Measurements from ENCODE around the gene ANO7.
A peak's percentile ranks its signal among the peaks of the same experiment; 100 is the strongest.

ANO7 gene

GRCh38 chr2:241268306-241268705 is 79.8 kb downstream of the ANO7 start:
- H3K4me3 ChIP-seq (ENCODE audit: control insufficient read depth in 1 of 7, extremely low read depth in 1 of 7, insufficient read depth in 4 of 7, low read depth in 2 of 7, low read length in 6 of 7), result no peak overlapping the region
- no peaks in the 10 kb centered on the region for H3K9me3 ChIP-seq (ENCODE audit: control extremely low read depth in 1 of 5, control insufficient read depth in 4 of 5, insufficient read depth in 2 of 5, low read depth in 1 of 5, low read length in 4 of 5)
- 100% methylated on average over 2 of the region's 7 CpGs for WGBS (ENCODE audit: insufficient coverage)
- peaks cover 5 to 50% (median 34%) of the 10 kb centered on the region in 4 experiments for H3K36me3 ChIP-seq (ENCODE audit: control insufficient read depth in 4 of 4, insufficient read depth in 4 of 4, low read length in 3 of 4)
- peaks cover 7 to 22% (median 16%) of the 10 kb centered on the region in 4 experiments for H3K4me1 ChIP-seq (ENCODE audit: control extremely low read depth in 1 of 4, control insufficient read depth in 4 of 4, insufficient read depth in 4 of 4, low read length in 3 of 4)
- ChIA-PET CTCF (interaction anchor here (1.0 to 1.8 kb wide), 2 partner anchors 19 to 24 kb away, joined by 3 to 5 read pairs; no protein-coding TSS in a partner anchor), POLR2A (interaction anchor here (0.6 kb wide), 1 partner anchor 15 kb away, joined by 7 read pairs; no protein-coding TSS in a partner anchor)
- no peak overlapping the region for H3K27ac ChIP-seq (ENCODE audit: insufficient read depth in 1 of 2, low read depth in 1 of 2, low read length in 2 of 2, poor library complexity in 1 of 2, severe bottlenecking in 2 of 2)
- H3K27me3 ChIP-seq (replicated peaks in 2 of 5; ENCODE audit: control insufficient read depth in 4 of 5, insufficient read depth in 5 of 5, low read length in 4 of 5), result no peaks in the 10 kb centered on the region
- no peak for DNase-seq

DNA sequence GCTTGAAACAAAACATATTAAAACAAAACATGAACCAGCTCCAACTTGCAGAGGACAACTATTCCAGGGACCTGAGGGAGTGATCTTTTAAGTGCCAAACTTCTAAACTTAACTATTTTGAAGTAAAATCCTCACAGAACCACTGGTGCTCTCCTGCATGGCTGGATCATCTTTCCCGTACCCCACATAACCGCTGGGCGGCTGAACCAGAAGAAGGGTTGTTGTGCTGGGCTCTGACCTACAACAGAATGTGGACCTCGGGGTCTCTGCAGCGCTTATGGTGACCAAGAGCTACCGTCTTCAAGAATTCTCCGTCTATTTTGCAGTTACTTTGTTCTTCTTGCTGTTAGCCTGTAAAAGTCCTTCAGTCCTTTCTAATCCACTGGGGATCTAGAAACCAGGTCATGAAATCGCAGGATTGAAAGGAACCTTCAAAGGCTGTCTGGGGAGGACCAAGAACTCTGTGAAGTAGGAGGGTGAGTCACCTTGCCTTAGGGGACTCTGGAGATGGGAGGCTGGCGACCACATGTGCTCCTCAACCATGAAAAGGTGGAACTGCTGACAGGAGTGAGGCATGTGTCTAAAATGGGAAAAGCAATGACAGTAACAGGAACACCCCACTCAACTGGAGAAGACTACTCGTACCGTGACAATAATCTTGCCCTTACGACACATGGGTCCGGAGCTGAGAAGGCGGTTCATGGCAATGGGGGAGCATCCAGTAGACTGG is 80.4 kb downstream of the ANO7 start:
- no peak for DNase-seq
- Histone ChIP-seq H3K4me3 (ENCODE audit: control insufficient read depth in 1 of 7, extremely low read depth in 1 of 7, insufficient read depth in 4 of 7, low read depth in 2 of 7, low read length in 6 of 7) (no peak overlapping the region), H3K27ac (ENCODE audit: insufficient read depth in 1 of 2, low read depth in 1 of 2, low read length in 2 of 2, poor library complexity in 1 of 2, severe bottlenecking in 2 of 2) (no peak overlapping the region), H3K36me3 (ENCODE audit: control insufficient read depth in 4 of 4, insufficient read depth in 4 of 4, low read length in 3 of 4) (peaks cover 5 to 45% (median 29%) of the 10 kb centered on the region in 4 experiments), H3K4me1 (ENCODE audit: control extremely low read depth in 1 of 4, control insufficient read depth in 4 of 4, insufficient read depth in 4 of 4, low read length in 3 of 4) (peaks cover 7 to 26% (median 20%) of the 10 kb centered on the region in 4 experiments), H3K9me3 (ENCODE audit: control extremely low read depth in 1 of 5, control insufficient read depth in 4 of 5, insufficient read depth in 2 of 5, low read depth in 1 of 5, low read length in 4 of 5) (no peaks in the 10 kb centered on the region), H3K27me3 (replicated peaks in 2 of 5; ENCODE audit: control insufficient read depth in 4 of 5, insufficient read depth in 5 of 5, low read length in 4 of 5) (no peaks in the 10 kb centered on the region)
- ChIA-PET POLR2A (interaction anchor here (0.6 kb wide), 1 partner anchor 15 kb away, joined by 7 read pairs; no protein-coding TSS in a partner anchor), CTCF (no interaction called here)
- 93% methylated on average over 14 of the region's 14 CpGs for WGBS (ENCODE audit: insufficient coverage)

GRCh38 chr2:241269707-241270520 is 81.4 kb downstream of the ANO7 start:
- POLR2A ChIA-PET, result no interaction called here

DNA sequence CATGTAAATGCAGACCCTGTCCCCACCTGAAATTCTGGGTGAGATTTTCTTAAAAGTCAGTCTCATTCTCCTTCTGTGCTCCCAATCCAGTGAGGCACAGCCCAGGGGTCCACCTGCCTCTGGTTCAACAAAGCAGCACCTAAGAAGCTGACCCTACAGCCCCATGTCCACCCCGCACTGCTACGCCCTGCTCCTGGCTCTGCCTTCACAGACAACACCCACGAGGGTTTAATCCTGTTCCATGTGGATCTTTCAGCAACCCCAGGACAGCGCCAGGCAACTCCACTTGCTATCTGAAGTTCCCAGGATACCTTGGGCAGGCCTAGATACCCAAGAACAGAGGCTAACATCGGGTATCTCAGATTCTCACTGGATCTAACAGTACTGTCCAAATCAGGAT is 82.1 kb downstream of the ANO7 start:
- no peak overlapping the region for H3K27ac ChIP-seq (ENCODE audit: insufficient read depth in 1 of 2, low read depth in 1 of 2, low read length in 2 of 2, poor library complexity in 1 of 2, severe bottlenecking in 2 of 2)
- WGBS (ENCODE audit: insufficient coverage), result 95% methylated on average over 5 of the region's 5 CpGs
- H3K4me1 ChIP-seq (ENCODE audit: control extremely low read depth in 1 of 4, control insufficient read depth in 4 of 4, insufficient read depth in 4 of 4, low read length in 3 of 4), result peaks cover 7 to 26% (median 20%) of the 10 kb centered on the region in 4 experiments
- DNase-seq, result no peak
- no peak overlapping the region for H3K4me3 ChIP-seq (ENCODE audit: control insufficient read depth in 1 of 7, extremely low read depth in 1 of 7, insufficient read depth in 4 of 7, low read depth in 2 of 7, low read length in 6 of 7)
- ChIA-PET CTCF (no interaction called here), POLR2A (interaction anchor here (1.4 kb wide), 1 partner anchor 45 kb away, joined by 3 read pairs; the partner anchor contains the start of genes HDLBP and SEPTIN2)
- H3K27me3 ChIP-seq (replicated peaks in 2 of 5; ENCODE audit: control insufficient read depth in 4 of 5, insufficient read depth in 5 of 5, low read length in 4 of 5), result no peaks in the 10 kb centered on the region
- no peaks in the 10 kb centered on the region for H3K9me3 ChIP-seq (ENCODE audit: control extremely low read depth in 1 of 5, control insufficient read depth in 4 of 5, insufficient read depth in 2 of 5, low read depth in 1 of 5, low read length in 4 of 5)
- peaks cover 5 to 35% (median 18%) of the 10 kb centered on the region in 4 experiments for H3K36me3 ChIP-seq (ENCODE audit: control insufficient read depth in 4 of 4, insufficient read depth in 4 of 4, low read length in 3 of 4)

More at GRCh38 chr2:241269707-241270520, 81.4 kb downstream of the ANO7 start:
- Histone ChIP-seq H3K4me3 (ENCODE audit: control insufficient read depth in 1 of 7, extremely low read depth in 1 of 7, insufficient read depth in 4 of 7, low read depth in 2 of 7, low read length in 6 of 7) (no peak overlapping the region), H3K4me1 (ENCODE audit: control extremely low read depth in 1 of 4, control insufficient read depth in 4 of 4, insufficient read depth in 4 of 4, low read length in 3 of 4) (peaks cover 7 to 26% (median 20%) of the 10 kb centered on the region in 4 experiments), H3K27ac (ENCODE audit: insufficient read depth in 1 of 2, low read depth in 1 of 2, low read length in 2 of 2, poor library complexity in 1 of 2, severe bottlenecking in 2 of 2) (no peak overlapping the region), H3K27me3 (replicated peaks in 2 of 5; ENCODE audit: control insufficient read depth in 4 of 5, insufficient read depth in 5 of 5, low read length in 4 of 5) (no peaks in the 10 kb centered on the region), H3K9me3 (ENCODE audit: control extremely low read depth in 1 of 5, control insufficient read depth in 4 of 5, insufficient read depth in 2 of 5, low read depth in 1 of 5, low read length in 4 of 5) (no peaks in the 10 kb centered on the region), H3K36me3 (ENCODE audit: control insufficient read depth in 4 of 4, insufficient read depth in 4 of 4, low read length in 3 of 4) (peaks cover 5 to 38% (median 22%) of the 10 kb centered on the region in 4 experiments)
- no peak for DNase-seq
- WGBS (ENCODE audit: insufficient coverage), result 98% methylated on average over 13 of the region's 15 CpGs
- CTCF ChIA-PET, result no interaction called here

DNA sequence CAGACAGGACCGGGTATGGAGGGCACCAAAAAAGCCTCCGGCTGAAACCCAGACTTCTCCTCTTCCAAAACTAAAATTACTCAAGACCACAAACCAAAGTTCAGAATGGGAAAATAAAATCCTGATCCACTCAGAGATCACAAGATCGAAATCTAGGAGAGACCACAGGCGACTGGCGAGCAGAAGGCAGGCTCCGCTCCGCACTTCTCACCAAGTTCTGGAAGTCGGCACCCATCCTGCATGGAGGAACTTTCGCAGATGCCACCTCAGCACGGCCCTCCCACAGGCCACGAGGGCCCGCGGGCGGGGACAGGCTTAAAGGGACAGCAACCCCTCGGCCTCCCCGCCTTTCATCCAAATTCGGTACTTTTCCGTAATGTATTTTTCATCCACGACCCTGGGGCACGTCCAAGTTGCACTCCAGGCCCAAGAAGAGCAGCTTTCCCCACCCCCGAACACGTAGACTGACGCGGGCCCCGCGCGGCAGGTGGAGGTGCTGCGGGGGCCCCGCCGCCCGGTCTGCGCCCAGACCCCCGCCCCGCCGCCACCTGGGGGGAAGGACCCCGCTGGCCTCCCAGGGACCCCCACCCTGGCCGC is 83.3 kb downstream of the ANO7 start:
- Histone ChIP-seq H3K9me3 (ENCODE audit: control extremely low read depth in 1 of 5, control insufficient read depth in 4 of 5, insufficient read depth in 2 of 5, low read depth in 1 of 5, low read length in 4 of 5) (no peaks in the 10 kb centered on the region), H3K36me3 (ENCODE audit: control insufficient read depth in 4 of 4, insufficient read depth in 4 of 4, low read length in 3 of 4) (peaks cover 1 to 25% (median 9%) of the 10 kb centered on the region in 4 experiments), H3K4me1 (ENCODE audit: control extremely low read depth in 1 of 4, control insufficient read depth in 4 of 4, insufficient read depth in 4 of 4, low read length in 3 of 4) (peaks cover 7 to 26% (median 20%) of the 10 kb centered on the region in 4 experiments), H3K27me3 (replicated peaks in 2 of 5; ENCODE audit: control insufficient read depth in 4 of 5, insufficient read depth in 5 of 5, low read length in 4 of 5) (no peaks in the 10 kb centered on the region), H3K27ac (ENCODE audit: insufficient read depth in 1 of 2, low read depth in 1 of 2, low read length in 2 of 2, poor library complexity in 1 of 2, severe bottlenecking in 2 of 2) (peak overlapping the region in 1 of 2 experiments; percentile 73), H3K4me3 (ENCODE audit: control insufficient read depth in 1 of 7, extremely low read depth in 1 of 7, insufficient read depth in 4 of 7, low read depth in 2 of 7, low read length in 6 of 7) (peak overlapping the region; percentile 74 to 85 (median 81))
- WGBS (ENCODE audit: insufficient coverage), result 0% methylated on average over 29 of the region's 37 CpGs
- ChIA-PET POLR2A (interaction anchor here (0.6 to 1.4 kb wide), 4 partner anchors 27 to 57 kb away, joined by 3 to 4 read pairs (median 3); partner anchors contain the start of genes HDLBP and SEPTIN2), CTCF (interaction anchor here (0.8 kb wide), 1 partner anchor 60 kb away, joined by 3 read pairs; no protein-coding TSS in a partner anchor)
- peak; percentile 59 to 79 (median 69) for DNase-seq

DNA sequence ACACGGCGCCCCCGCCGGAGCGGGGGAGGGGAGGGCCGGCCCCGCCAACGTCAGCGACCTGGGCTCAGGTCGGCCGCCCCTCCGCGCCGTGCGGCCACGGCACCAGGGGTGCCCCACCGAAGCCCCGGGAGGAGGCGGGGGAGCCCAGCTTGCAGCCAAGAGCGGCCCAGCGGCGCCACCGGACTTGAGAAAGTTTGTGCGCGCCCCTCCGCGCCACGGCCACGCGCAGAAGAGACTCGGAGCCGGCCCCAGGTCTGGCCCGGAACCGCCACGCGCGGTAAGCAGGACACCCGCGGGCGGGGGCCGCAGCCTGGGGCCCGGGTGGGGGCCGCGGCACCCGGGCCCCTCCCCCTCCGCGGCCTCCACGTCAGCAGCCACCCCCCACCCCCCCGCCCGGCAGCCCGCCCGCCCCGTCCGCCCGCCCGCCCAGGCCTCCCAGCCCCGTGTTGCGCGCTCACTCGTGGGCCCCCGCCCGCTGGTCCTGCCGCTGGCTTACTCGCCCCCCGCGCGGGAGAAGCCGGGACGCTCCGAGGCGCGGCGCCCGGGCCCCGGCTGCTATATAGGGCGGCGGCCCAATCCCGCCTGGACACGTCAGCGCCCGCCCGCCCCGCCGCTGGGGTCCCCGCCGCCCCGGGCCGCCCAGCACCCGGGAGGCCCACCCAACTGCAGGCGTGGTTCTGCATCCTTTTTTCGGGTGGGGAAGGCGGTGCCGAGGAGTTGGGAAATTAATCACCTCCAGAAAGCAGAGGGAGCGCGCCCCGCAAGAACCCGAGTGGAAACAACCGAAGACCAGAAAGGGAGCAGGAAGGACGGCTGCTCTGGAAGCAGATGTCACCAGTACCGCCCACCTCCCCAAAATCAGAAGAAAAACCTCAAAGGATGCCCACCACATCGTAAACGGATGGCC is 84.1 kb downstream of the ANO7 start:
- CTCF ChIA-PET, result no interaction called here
- Histone ChIP-seq H3K4me3 (ENCODE audit: control insufficient read depth in 1 of 7, extremely low read depth in 1 of 7, insufficient read depth in 4 of 7, low read depth in 2 of 7, low read length in 6 of 7) (peak overlapping the region; percentile 74 to 85 (median 81)), H3K9me3 (ENCODE audit: control extremely low read depth in 1 of 5, control insufficient read depth in 4 of 5, insufficient read depth in 2 of 5, low read depth in 1 of 5, low read length in 4 of 5) (no peaks in the 10 kb centered on the region), H3K27me3 (replicated peaks in 2 of 5; ENCODE audit: control insufficient read depth in 4 of 5, insufficient read depth in 5 of 5, low read length in 4 of 5) (no peaks in the 10 kb centered on the region), H3K27ac (ENCODE audit: insufficient read depth in 1 of 2, low read depth in 1 of 2, low read length in 2 of 2, poor library complexity in 1 of 2, severe bottlenecking in 2 of 2) (peak overlapping the region in 1 of 2 experiments; percentile 73), H3K4me1 (ENCODE audit: control extremely low read depth in 1 of 4, control insufficient read depth in 4 of 4, insufficient read depth in 4 of 4, low read length in 3 of 4) (peaks cover 7 to 26% (median 20%) of the 10 kb centered on the region in 4 experiments), H3K36me3 (ENCODE audit: control insufficient read depth in 4 of 4, insufficient read depth in 4 of 4, low read length in 3 of 4) (peaks cover 0 to 19% (median 5%) of the 10 kb centered on the region in 4 experiments)
- WGBS (ENCODE audit: insufficient coverage), result 0% methylated on average over 54 of the region's 102 CpGs
- peak; percentile 52 to 75 (median 71) for DNase-seq
- POLR2A ChIA-PET, result interaction anchor here (0.6 to 1.1 kb wide), 3 partner anchors 26 to 56 kb away, joined by 3 to 4 read pairs (median 3); no protein-coding TSS in a partner anchor

Data from common myeloid progenitor, CD34-positive (primary cell).